GM23338 (cell line): ENCODE measurements around the gene AKT2. TPM values are rescaled to one million over a fixed set of nuclear protein-coding genes. Genes with fewer than 3 reads are reported as not detected.
"Not testable (repeated sequence)": the region's sequence is repeated elsewhere in the genome, so short reads cannot be mapped to it uniquely, and the experiment has no call there.

Experiments
- ATAC-seq: fragments of 200-7000 bp; cut with Tn5 transposase; 3 replicates; pipeline ENCODE4 v1.9.1; 2020
- DNase-seq: peaks from one replicate; pipeline ENCODE4 v3.0.0-alpha.2; 2015; ENCODE audit warnings: low spot score
- H2AFZ ChIP-seq: fragments of 200-600 bp; sonication (generic); 2 replicates; pipeline ENCODE4 v1.8.0; 2016; ENCODE audit warnings: antibody characterized with exemption, mild to moderate bottlenecking, moderate library complexity
- H3F3A ChIP-seq: fragments of 200-600 bp; sonication (generic); replicated peaks from 2 replicates; pipeline ENCODE4 v1.8.0; 2017; ENCODE audit warnings: antibody characterized with exemption, mixed run types, low read depth
- H3K27ac ChIP-seq: fragments of 200-600 bp; sonication (generic); 2 replicates; pipeline ENCODE4 v1.6.1; 2016; ENCODE audit warnings: low read depth
- H3K27me3 ChIP-seq: fragments of 200-600 bp; sonication (generic); 2 replicates; pipeline ENCODE4 v1.8.0; 2016; ENCODE audit warnings: mild to moderate bottlenecking, mixed run types, moderate library complexity; ENCODE audit not compliant: insufficient read depth
- H3K36me3 ChIP-seq: fragments of 200-600 bp; sonication (generic); 2 replicates; pipeline ENCODE4 v1.8.0; 2016; ENCODE audit warnings: mild to moderate bottlenecking; ENCODE audit not compliant: insufficient read depth
- H3K4me1 ChIP-seq: fragments of 200-600 bp; sonication (generic); 2 replicates; pipeline ENCODE4 v1.8.0; 2016; ENCODE audit warnings: mild to moderate bottlenecking, moderate library complexity; ENCODE audit not compliant: insufficient read depth
- H3K4me2 ChIP-seq: fragments of 200-600 bp; sonication (generic); 2 replicates; pipeline ENCODE4 v1.7.1; 2017; ENCODE audit warnings: mixed run types
- H3K4me3 ChIP-seq: fragments of 200-600 bp; sonication (generic); 2 replicates; pipeline ENCODE4 v1.6.1; 2016; ENCODE audit warnings: mixed run types
- H3K79me2 ChIP-seq: fragments of 200-600 bp; sonication (generic); replicated peaks from 2 replicates; pipeline ENCODE4 v1.8.0; 2017; ENCODE audit warnings: mild to moderate bottlenecking; ENCODE audit not compliant: insufficient read depth
- H3K9me2 ChIP-seq: fragments of 200-600 bp; sonication (generic); 2 replicates; pipeline ENCODE4 v1.8.0; 2017; ENCODE audit not compliant: insufficient read depth
- H4K20me1 ChIP-seq: fragments of 200-600 bp; sonication (generic); replicated peaks from 2 replicates; pipeline ENCODE4 v1.8.0; 2017; ENCODE audit warnings: mild to moderate bottlenecking; ENCODE audit not compliant: insufficient read depth
- H3K27ac Mint-ChIP-seq: 2 replicates; pipeline ENCODE4 v1.8.0; 2020; ENCODE audit warnings: inconsistent platforms, mild to moderate bottlenecking, moderate library complexity, mixed read lengths
- H3K27me3 Mint-ChIP-seq: 3 replicates; pipeline ENCODE4 v1.8.0; 2022; ENCODE audit warnings: low read depth, mild to moderate bottlenecking, moderate library complexity, mixed read lengths, inconsistent platforms; ENCODE audit not compliant: insufficient read depth, poor library complexity
- H3K36me3 Mint-ChIP-seq: 3 replicates; pipeline ENCODE4 v1.8.0; 2021; ENCODE audit warnings: low read depth, mild to moderate bottlenecking, inconsistent platforms, moderate library complexity, mixed read lengths
- H3K4me1 Mint-ChIP-seq: 3 replicates; pipeline ENCODE4 v1.8.0; 2020; ENCODE audit warnings: mild to moderate bottlenecking, inconsistent platforms, mixed read lengths
- H3K4me3 Mint-ChIP-seq: 3 replicates; pipeline ENCODE4 v1.8.0; 2021; ENCODE audit warnings: moderate library complexity, mild to moderate bottlenecking, inconsistent platforms, mixed read lengths
- H3K9me3 Mint-ChIP-seq: 3 replicates; pipeline ENCODE4 v1.8.0; 2020; ENCODE audit warnings: moderate library complexity, mild to moderate bottlenecking, inconsistent platforms, mixed read lengths
- CREB1 ChIP-seq: fragments of 250-450 bp; sonication (Bioruptor Pico); IDR thresholded peaks from 2 replicates; pipeline ENCODE4 v1.5.0; 2020; ENCODE audit warnings: low read depth, mild to moderate bottlenecking, moderate library complexity
- CTCF ChIP-seq, 2 experiments: fragments of 200-600 bp in 1 of 2; sonication (generic) in 1 of 2; conservative IDR thresholded peaks; 2 replicates each; pipeline versions ENCODE4 v1.5.1 to v1.6.1; 2016 to 2017; ENCODE audit warnings: antibody characterized with exemption in 2 of 2, low read depth in 2 of 2, mild to moderate bottlenecking in 2 of 2, moderate library complexity in 1 of 2
- EZH2 ChIP-seq: fragments of 200-600 bp; sonication (generic); IDR thresholded peaks from one replicate; pipeline ENCODE4 v1.8.0; 2017; ENCODE audit warnings: antibody characterized with exemption, mild to moderate bottlenecking, low read depth; ENCODE audit not compliant: unreplicated experiment
- EZH2phosphoT487 ChIP-seq: fragments of 200-600 bp; sonication (generic); IDR thresholded peaks from one replicate; pipeline ENCODE4 v1.8.1; 2018; ENCODE audit warnings: antibody characterized with exemption; ENCODE audit not compliant: unreplicated experiment
- JUNB ChIP-seq: IDR thresholded peaks from one replicate; pipeline ENCODE4 v1.6.1; 2016; ENCODE audit warnings: antibody characterized with exemption; ENCODE audit not compliant: unreplicated experiment
- NANOG ChIP-seq: IDR thresholded peaks from 2 replicates; pipeline ENCODE4 v1.6.1; 2016; ENCODE audit warnings: antibody characterized with exemption, borderline replicate concordance
- POLR2AphosphoS5 ChIP-seq: IDR thresholded peaks from 2 replicates; pipeline ENCODE4 v1.6.1; 2016; ENCODE audit warnings: antibody characterized with exemption, low read depth
- REST ChIP-seq: IDR thresholded peaks from one replicate; pipeline ENCODE4 v1.6.1; 2018; ENCODE audit warnings: antibody characterized with exemption; ENCODE audit not compliant: unreplicated experiment
- STAT1 ChIP-seq: IDR thresholded peaks from one replicate; pipeline ENCODE4 v1.6.1; 2016; ENCODE audit warnings: antibody characterized with exemption; ENCODE audit not compliant: unreplicated experiment
- ZNF114 ChIP-seq: fragments of 250-450 bp; sonication (Bioruptor Pico); IDR thresholded peaks from 2 replicates; pipeline ENCODE4 v1.5.0; 2020; ENCODE audit warnings: mild to moderate bottlenecking, moderate library complexity
- ZNF331 ChIP-seq: fragments of 250-450 bp; sonication (Bioruptor Pico); IDR thresholded peaks from 2 replicates; pipeline ENCODE4 v1.5.0; 2020; ENCODE audit warnings: low read depth, mild to moderate bottlenecking, moderate library complexity
- long read RNA-seq: library from polyadenylated mRNA; unstranded; transcript quantifications from one replicate; pipeline ENCODE4 v2.0.0, GENCODE V29; 2020; ENCODE audit not compliant: unreplicated experiment
- polyA plus RNA-seq: library from polyadenylated mRNA; unstranded; fragments of >200 nt; fragmentation: Nextera tagmentation; extraction: Ambion mirVana; gene quantifications from 2 replicates; pipeline ENCODE4 v1.2.1, GENCODE V29; 2016
- total RNA-seq: library from RNA; depleted of rRNA; stranded (reverse); fragments of >200 nt; shearing (Covaris generic); gene quantifications from 2 replicates; pipeline ENCODE4 v1.2.3, GENCODE V29; 2014; rRNA removed

AKT2 gene
- total RNA-seq (105 and 123 TPM in 2 replicates), polyA plus RNA-seq (16.6 and 17.6 TPM in 2 replicates)
- long read RNA-seq, partial matches to known transcripts, result 1 of 2 reads
- long read RNA-seq, other reads (novel, unspliced or antisense), result 1 of 2 reads

- Mint-ChIP-seq H3K36me3 (no peaks in the 10 kb centered on the region), H3K27me3 (peaks cover 15% of the 10 kb centered on the region), H3K9me3 (peaks cover 3% of the 10 kb centered on the region; the same call in 2 of the 3 replicates), H3K27ac (peak within 1 kb of the TSS; percentile 100), H3K4me1 (peaks cover 48% of the 10 kb centered on the region), H3K4me3 (peak within 1 kb of the TSS; percentile 92)
- peak; percentile 88 for DNase-seq
- peaks cover 50% of the 10 kb centered on the region for H3K79me2 ChIP-seq
- TF ChIP-seq POLR2AphosphoS5 (peak; percentile 28), EZH2 (no peak), CREB1 (peak; percentile 45)
- no peaks in the 10 kb centered on the region for H3K27me3 ChIP-seq
- peak within 1 kb of the TSS; percentile 93 for H3K27ac ChIP-seq
- H3K4me3 ChIP-seq, result peak within 1 kb of the TSS; percentile 98
- ATAC-seq, result peak; percentile 74
- no peaks in the 10 kb centered on the region for H3K9me2 ChIP-seq
- H3K4me2 ChIP-seq, result peak within 1 kb of the TSS; percentile 98
- no peaks in the 10 kb centered on the region for H4K20me1 ChIP-seq
- H2AFZ ChIP-seq, result peak within 1 kb of the TSS; percentile 91
- H3F3A ChIP-seq, result peaks cover 12% of the 10 kb centered on the region
- no peaks in the 10 kb centered on the region for H3K36me3 ChIP-seq
- H3K4me1 ChIP-seq, result peaks cover 14% of the 10 kb centered on the region
These were observed at the start of gene AKT2 for GRCh38 chr19:40284501-40285352. Gene AKT2, minus strand, starts transcription at chr19:40285345. Its CDS starts 20,078 bp downstream, at chr19:40265267.

GRCh38 chr19:40333083-40333482 lies 47.9 kb upstream of the AKT2 start:
- H3K27me3 Mint-ChIP-seq, ATAC-seq, H3K27ac Mint-ChIP-seq, H3K4me3 Mint-ChIP-seq, H3K4me3 ChIP-seq, H3K27ac ChIP-seq, H2AFZ ChIP-seq, H3K79me2 ChIP-seq, H3K4me2 ChIP-seq, H3F3A ChIP-seq, H3K9me3 Mint-ChIP-seq, H3K27me3 ChIP-seq, DNase-seq, H3K9me2 ChIP-seq, H3K4me1 Mint-ChIP-seq, H3K36me3 ChIP-seq, H3K4me1 ChIP-seq, H4K20me1 ChIP-seq: not testable (repeated sequence)
- peaks cover 40% of the 10 kb centered on the region for H3K36me3 Mint-ChIP-seq

- peaks cover 2% of the 10 kb centered on the region for H3K27me3 Mint-ChIP-seq
- Histone ChIP-seq H3K4me3 (no peak overlapping the region), H3K79me2 (no peaks in the 10 kb centered on the region), H3K27me3 (no peaks in the 10 kb centered on the region), H4K20me1 (no peaks in the 10 kb centered on the region; the same call in 1 of the 2 replicates), H3K4me2 (no peak overlapping the region), H3K4me1 (no peaks in the 10 kb centered on the region), H3K36me3 (no peaks in the 10 kb centered on the region; the same call in 1 of the 2 replicates), H3K9me2 (no peaks in the 10 kb centered on the region), H3K27ac (no peak overlapping the region), H2AFZ (no peak overlapping the region), H3F3A (0 out of 2 replicates have a peak, but pooled peaks cover 3% of the 10 kb centered on the region)
- H3K9me3 Mint-ChIP-seq, result no peaks in the 10 kb centered on the region
- DNase-seq, result no peak
- no peak overlapping the region for H3K4me3 Mint-ChIP-seq
- ATAC-seq, result no peak
- H3K4me1 Mint-ChIP-seq, result peaks cover 5% of the 10 kb centered on the region; the same call in 1 of the 3 replicates
- peaks cover 43% of the 10 kb centered on the region for H3K36me3 Mint-ChIP-seq
- no peak overlapping the region for H3K27ac Mint-ChIP-seq
- no peak for TF ChIP-seq CREB1
- no peak for TF ChIP-seq CTCF (conservative IDR thresholded peaks at IDR 0.05; ENCODE audit: low read depth in 2 of 2)
- no peak for TF ChIP-seq EZH2
- TF ChIP-seq ZNF114, result no peak
- no peak for TF ChIP-seq EZH2phosphoT487
- TF ChIP-seq REST, result no peak
- TF ChIP-seq POLR2AphosphoS5, result no peak
- TF ChIP-seq NANOG, result no peak
- TF ChIP-seq STAT1, result no peak
- TF ChIP-seq JUNB, result no peak
- no peak for TF ChIP-seq ZNF331 (CRISPR knock-in tag)
These were observed 47.5 kb upstream of the AKT2 start for GRCh38 chr19:40332669-40333068.
